H1 (cell line): ENCODE data around the gene SFXN1. TPM values are rescaled to one million over a fixed set of nuclear protein-coding genes. Genes with fewer than 3 reads are reported as not detected.

Experiments used
- SUZ12 ChIP-seq: fragments of 200-600 bp; sonication (generic); IDR thresholded peaks from 2 replicates; pipeline ENCODE4 v1.6.1; 2012; ENCODE audit warnings: mild to moderate bottlenecking, inconsistent platforms, low read length, moderate library complexity, mixed read lengths
- YY1 ChIP-seq: IDR thresholded peaks from 2 replicates; pipeline ENCODE4 v1.6.1; 2011; ENCODE audit warnings: low read depth, mild to moderate bottlenecking, low read length
- ZNF274 ChIP-seq: IDR thresholded peaks from 2 replicates; pipeline ENCODE4 v1.7.0; 2012; ENCODE audit warnings: low read length, borderline replicate concordance; ENCODE audit errors: extremely low read depth
- polyA plus RNA-seq, 7 experiments: library from polyadenylated mRNA; depleted of rRNA in 3 of 7; stranded (reverse) in 5 of 7; unstranded in 2 of 7; fragments of >200 nt in 5 of 7; fragments of 200-250 nt in 2 of 7; gene quantifications; 1 replicate in 5 of 7; 2 replicates in 1 of 7; 4 replicates in 1 of 7; pipeline versions ENCODE4 v1.2.1 to v1.2.3, GENCODE V29; 2011 to 2013; ENCODE audit warnings: missing spikeins in 2 of 7, mixed read lengths in 2 of 7
- total RNA-seq: library from RNA; stranded (reverse); fragmentation: NEBNext Ultra II Directional; extraction: Animal tissue kit (Norgen Biotek cat#: 25700); gene quantifications from 2 replicates; pipeline ENCODE4 v1.2.1, GENCODE V29; 2021

The SFXN1 gene
- total and polyA plus RNA-seq, 2 of the 8 experiments (the other 6 are each of a cell fraction or from before 2014, with no cell fraction given), result 72.7 to 97.6 TPM

GRCh38 chr5:175561085-175561484, 82.7 kb downstream of the SFXN1 start (continued):
- TF ChIP-seq SUZ12, result no peak
- TF ChIP-seq YY1, result no peak
- no peak for TF ChIP-seq ZNF274
